HG03135 (cell line): ENCODE data around the gene SLFN12.
A peak's percentile ranks its signal among the peaks of the same experiment; 100 is the strongest.
"Not testable (repeated sequence)": the region's sequence is repeated elsewhere in the genome, so short reads cannot be mapped to it uniquely, and the experiment has no call there.

Experiments used
- ATAC-seq: cut with Tn5 transposase; IDR thresholded peaks from one replicate; pipeline ENCODE4 v1.9.1; 2021; ENCODE audit warnings: mild to moderate bottlenecking, moderate library complexity; ENCODE audit not compliant: unreplicated experiment

The SLFN12 gene

DNA sequence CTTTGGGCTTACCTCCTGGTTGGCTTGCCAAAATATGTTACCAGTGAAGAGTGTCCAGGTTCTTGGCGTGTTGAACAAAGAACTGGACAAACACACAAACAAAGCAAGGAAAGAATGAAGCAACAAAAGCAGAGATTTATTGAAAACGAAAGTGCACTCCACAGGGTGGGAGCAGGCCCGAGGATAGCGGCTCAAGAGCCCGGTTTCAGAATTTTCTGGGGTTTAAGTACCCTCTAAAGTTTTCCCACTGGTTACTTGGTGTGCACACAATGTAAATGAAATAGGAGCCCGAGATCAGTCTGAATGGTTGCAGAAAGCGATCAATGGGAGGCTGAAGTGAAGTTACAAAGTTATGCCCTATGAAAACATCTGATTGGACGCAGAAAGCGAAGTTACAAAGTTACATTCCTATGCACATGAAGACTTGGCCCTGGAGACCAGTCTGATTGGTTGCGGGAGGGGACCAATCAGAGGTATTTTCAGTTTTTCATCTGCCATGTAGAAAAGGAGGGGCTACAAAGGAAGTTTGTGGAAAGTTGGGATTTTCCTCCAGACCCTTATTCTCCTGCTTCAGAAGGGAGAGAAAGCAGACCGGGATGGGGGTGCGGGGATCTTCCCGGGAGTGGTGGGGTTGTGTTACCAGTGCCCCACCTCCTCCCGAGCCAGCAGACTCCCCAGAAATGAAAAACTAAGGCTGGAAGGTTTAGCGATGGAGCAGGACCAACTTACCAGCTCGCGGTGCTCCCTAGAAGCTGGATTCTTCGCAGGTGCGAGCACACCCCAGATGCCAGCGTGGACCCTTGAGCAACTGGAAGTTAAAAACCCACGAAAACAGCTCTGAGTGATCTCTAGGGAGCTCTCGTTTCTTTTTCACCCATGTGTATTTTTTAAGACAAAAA lies at the start of gene SLFN12:
SLFN12 (minus strand) TSS at position 325 of the 899 bp plus-strand sequence. CDS start 9,472 bp downstream, outside the sequence.
- peak; percentile 70 for ATAC-seq

DNA sequence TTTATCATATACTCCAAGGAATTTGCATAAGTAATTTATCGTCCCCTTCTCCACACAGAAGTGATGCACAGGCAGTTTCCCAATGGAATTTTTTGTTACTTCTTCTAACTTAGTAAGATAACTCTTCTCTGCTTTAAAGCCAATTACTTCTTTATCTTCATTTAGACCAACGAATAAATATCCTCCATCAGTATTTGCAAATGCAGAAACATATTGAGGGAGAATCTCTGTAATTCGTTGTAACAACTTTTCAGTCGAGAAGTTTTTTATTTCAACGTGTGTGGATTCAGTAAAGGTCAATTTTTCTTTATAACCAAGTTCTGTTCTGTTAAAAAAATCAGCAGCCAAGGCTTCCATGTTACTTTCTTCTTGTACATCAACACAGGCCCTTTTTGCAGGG lies 47.0 kb upstream of the SLFN12 start:
- no peak for ATAC-seq

DNA sequence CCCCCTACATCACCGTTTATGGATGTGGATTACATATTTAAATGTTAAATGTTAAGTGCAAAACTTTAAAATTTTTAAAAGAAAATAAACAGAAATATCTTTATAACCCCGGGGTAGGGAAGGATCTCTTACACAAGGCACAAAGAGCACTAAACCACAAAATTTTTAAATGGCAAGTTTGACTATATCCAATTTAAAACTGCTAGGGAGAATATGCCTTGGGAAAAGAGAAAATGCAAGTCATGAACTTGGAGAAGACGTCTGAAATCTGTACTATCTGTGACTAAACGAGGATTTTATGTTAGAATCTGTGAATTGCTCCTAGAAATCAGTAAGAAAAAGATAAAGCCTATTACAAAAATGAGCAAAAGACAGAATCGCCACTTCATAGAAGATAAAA lies 44.9 kb upstream of the SLFN12 start:
- ATAC-seq: no peak

- no peak for ATAC-seq
These were observed 44.1 kb upstream of the SLFN12 start for GRCh38 chr17:35476283-35476820.

GRCh38 chr17:35468475-35468874 lies 36.2 kb upstream of the SLFN12 start:
- ATAC-seq: no peak

DNA sequence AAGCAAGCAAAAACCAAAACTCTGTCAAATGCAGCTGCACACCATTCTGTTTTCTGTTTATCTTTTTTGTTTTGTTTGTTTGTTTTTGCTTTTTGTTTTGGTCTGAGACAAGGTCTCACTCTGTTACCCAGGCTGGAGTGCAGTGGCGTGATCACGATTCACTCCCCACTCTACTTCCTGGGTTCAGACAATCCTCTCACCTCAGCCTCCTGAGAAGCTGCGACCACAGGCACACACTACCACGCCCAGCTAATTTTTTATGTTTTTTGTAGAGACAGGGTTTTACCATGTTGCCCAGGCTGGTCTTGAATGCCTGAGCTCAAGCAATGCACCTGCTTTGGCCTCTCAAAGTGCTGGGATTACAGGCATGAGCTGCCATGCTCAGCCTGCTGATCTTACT lies 35.5 kb upstream of the SLFN12 start:
- ATAC-seq: no peak

- peak; percentile 84 for ATAC-seq
These were observed 28.1 kb upstream of the SLFN12 start for GRCh38 chr17:35460354-35460851.

- ATAC-seq: not testable (repeated sequence)
These were observed 21.7 kb upstream of the SLFN12 start for GRCh38 chr17:35454035-35454434.

GRCh38 chr17:35453171-35453570 lies 20.9 kb upstream of the SLFN12 start:
- no peak for ATAC-seq

DNA sequence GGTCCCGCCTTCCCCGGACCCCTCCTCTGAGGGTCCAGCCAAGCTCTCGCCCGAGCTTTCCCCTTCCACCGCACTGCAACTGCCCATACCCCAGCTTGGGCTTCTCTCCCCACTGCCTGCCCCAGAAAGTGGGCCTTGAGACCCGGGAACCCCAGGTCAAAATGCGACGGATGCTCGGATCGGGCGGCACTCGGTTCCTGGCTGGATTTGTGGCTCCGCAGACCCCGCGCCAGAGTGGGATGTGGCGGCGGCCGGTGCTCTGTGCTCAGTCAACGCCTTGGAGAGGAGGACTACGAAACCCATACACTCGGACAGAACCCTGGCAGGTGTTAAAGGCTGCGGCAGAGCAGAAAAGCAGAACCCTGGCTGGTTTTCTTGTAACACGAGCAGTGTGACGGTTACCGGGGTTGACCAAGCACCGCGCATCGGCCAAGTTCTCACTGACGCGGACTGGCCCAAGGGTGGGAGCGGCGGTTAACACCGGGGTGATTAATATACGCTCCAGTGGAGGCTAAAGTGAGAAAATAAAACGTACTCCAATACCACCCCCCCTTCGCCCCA lies 17.2 kb upstream of the SLFN12 start:
- ATAC-seq: no peak

- no peak for ATAC-seq
These were observed 16.6 kb upstream of the SLFN12 start for GRCh38 chr17:35448899-35449227.

- peak; percentile 73 for ATAC-seq
These were observed 16.1 kb upstream of the SLFN12 start, which contains the start of gene SLFN13 for GRCh38 chr17:35448214-35448898. Gene SLFN13 (minus strand): TSS chr17:35448766. CDS start chr17:35445680, 3,086 bp downstream.

- no peak for ATAC-seq
These were observed 15.2 kb upstream of the SLFN12 start for GRCh38 chr17:35447499-35447898.

DNA sequence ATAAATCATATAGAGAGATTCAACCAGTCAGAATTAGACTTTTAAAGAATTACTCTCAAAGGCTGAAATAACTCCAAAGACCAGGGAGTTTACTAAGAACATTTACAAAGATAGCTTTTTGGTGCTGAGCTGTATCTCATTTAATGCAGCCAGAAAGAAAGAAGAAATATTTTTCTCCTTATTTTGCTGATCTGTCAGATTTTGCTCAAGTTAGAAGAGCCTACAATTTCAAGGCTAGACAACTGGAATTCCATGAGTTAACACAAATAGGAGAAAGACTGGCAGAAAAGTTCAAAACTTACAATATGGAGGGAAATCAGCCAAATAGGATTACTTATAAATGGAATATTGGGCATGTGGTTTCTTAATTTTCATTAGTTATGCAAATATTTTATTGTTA lies 6.1 kb upstream of the SLFN12 start:
- no peak for ATAC-seq

DNA sequence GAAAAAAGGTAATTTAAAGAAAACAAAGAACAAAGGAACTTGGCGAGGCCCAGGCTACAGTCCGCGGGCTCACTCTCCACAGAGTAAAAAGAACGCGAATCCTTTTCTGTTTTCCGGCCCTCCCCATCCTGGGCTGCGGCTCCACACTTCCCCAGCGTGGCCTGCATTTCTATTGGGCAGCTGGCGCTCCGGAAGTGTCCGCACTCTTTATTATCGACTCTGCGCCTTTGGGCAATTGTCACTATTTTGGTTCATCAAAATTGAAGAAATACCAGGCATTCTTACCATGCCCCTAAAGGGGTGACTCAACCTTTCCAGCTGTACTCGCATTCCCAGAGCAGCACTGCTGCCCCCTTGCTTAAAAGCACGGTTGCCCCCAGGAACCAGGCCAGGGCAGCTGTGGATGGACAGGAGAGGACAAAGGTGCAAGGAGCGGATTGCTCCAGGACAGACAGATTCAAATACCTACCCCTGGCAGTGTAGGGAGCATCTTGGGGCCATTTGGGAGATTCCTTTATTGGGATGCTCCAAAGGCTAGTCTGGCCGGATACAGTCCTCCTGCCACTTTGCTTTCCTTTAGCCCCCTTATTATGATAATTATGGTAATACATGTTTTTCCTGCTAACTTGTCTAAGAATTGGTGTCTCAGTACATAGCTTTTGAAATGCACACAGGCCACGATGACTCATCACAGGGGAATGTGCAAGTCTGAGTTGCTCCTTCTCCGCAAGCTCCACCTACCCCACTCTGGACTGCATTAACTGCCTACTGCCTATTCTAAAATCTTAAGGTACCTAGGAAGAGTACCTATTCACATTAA lies 985 bp upstream of the SLFN12 start:
- ATAC-seq: peak; percentile 15

GRCh38 chr17:35429702-35430101 lies 2.6 kb downstream of the SLFN12 start:
- ATAC-seq: no peak

DNA sequence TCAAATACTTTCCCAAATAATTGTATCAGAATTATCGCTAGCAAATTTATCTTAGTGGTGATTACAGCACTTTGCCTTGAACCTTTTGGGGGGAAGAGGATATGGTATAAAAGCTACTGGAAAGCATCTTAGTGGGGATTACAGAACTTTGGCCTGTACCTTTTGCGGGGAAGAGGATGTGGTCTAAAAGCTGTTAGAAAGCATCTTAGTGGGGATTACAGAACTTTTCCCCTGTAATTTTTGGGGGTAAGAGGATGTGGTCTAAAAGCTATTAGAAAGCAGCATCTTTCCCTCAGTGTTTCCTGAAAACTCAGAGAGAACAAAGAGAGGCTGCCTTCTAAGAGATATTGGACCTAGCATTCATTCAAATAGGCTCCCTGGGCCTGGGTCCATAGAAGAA lies 4.1 kb downstream of the SLFN12 start:
- no peak for ATAC-seq

DNA sequence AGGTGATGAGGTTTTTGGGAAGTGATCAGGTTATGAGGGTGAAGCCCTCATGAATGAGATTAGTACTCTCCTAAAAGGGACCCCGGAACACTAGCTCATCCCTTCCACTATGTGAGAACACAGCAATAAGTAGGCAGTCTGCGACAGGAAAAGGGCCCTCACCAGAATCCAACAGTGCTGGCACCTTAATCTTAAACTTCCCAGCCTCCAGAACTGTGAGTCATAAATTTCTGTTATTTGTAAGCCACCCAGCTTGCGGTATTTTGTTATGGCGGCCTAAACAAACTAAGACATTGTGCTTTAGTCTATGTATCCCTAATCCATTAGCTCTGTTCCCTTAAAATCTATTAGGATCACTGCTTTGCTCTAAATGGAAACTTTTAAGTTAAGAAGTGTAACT lies 8.5 kb downstream of the SLFN12 start:
- no peak for ATAC-seq

- not testable (repeated sequence) for ATAC-seq
These were observed 11.2 kb downstream of the SLFN12 start for GRCh38 chr17:35421069-35421468.

- ATAC-seq: no peak
These were observed 15.6 kb downstream of the SLFN12 start for GRCh38 chr17:35416659-35417058.
